Fibroblast of villous mesenchyme (primary cell): ENCODE measurements around the gene STING1. TPM values are rescaled to one million over a fixed set of nuclear protein-coding genes. Genes with fewer than 3 reads are reported as not detected.
"Not testable (repeated sequence)": the region's sequence is repeated elsewhere in the genome, so short reads cannot be mapped to it uniquely, and the experiment has no call there.

ENCODE experiments used
- DNase-seq: peaks from one replicate; pipeline ENCODE4 v3.0.0-alpha.2; 2010; ENCODE audit warnings: low read depth
- H3K4me3 ChIP-seq: 2 replicates; pipeline ENCODE4 v1.5.1; 2011; ENCODE audit warnings: low read depth, mild to moderate bottlenecking, low read length
- total RNA-seq: library from RNA; depleted of rRNA; stranded (reverse); fragments of >200 nt; gene quantifications from 2 replicates; pipeline ENCODE4 v1.2.3, GENCODE V29; 2012
- TF ChIP-seq, protein P1 (sequence below): IDR thresholded peaks from 2 replicates; pipeline ENCODE4 v1.5.1; 2012; ENCODE audit warnings: low read depth, mild to moderate bottlenecking, low read length; ENCODE audit not compliant: insufficient read depth

Gene STING1
- total RNA-seq, 1 donor = 25.9 TPM

DNA sequence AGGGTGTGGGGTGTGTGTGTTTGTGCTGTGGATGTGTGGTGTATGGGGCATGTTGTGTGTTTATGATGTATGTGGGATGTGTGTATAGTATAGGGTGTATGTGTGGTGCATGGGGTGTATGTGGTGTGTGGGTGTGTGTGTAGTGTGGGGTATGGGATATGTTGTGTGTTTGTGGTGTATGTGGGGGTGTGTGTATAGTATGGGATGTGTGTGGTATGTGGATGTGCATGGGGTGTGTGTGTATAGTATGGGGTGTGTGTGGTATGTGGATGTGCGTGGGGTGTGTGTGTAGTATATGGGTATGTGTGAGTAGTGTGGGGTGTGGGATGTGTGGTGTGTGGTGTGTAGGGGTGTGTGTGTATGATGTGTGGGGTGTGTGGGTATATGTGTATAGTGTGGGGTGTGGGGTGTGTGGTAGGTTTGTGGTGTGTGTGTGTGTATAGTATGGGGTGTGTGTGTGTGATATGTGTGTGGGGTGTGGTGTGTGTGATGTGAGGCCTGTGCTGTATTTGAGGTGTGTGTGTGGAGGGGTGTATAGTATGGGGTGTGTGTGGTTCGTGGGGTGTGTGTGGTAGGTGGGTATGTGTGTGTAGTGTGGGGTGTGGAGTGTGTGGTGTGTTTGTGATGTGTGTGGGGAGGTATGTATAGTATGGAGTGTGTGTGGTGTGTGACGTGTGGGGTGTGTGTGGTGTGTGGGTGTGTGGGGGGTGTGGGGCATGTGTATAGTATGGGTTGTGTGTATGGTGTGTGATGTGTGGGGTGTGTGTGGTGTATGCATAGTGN, 30.5 kb downstream of the STING1 start:
- TF ChIP-seq, protein P1, sequence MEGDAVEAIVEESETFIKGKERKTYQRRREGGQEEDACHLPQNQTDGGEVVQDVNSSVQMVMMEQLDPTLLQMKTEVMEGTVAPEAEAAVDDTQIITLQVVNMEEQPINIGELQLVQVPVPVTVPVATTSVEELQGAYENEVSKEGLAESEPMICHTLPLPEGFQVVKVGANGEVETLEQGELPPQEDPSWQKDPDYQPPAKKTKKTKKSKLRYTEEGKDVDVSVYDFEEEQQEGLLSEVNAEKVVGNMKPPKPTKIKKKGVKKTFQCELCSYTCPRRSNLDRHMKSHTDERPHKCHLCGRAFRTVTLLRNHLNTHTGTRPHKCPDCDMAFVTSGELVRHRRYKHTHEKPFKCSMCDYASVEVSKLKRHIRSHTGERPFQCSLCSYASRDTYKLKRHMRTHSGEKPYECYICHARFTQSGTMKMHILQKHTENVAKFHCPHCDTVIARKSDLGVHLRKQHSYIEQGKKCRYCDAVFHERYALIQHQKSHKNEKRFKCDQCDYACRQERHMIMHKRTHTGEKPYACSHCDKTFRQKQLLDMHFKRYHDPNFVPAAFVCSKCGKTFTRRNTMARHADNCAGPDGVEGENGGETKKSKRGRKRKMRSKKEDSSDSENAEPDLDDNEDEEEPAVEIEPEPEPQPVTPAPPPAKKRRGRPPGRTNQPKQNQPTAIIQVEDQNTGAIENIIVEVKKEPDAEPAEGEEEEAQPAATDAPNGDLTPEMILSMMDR = no peak
- no peak for DNase-seq
- H3K4me3 ChIP-seq = no peak overlapping the region

DNA sequence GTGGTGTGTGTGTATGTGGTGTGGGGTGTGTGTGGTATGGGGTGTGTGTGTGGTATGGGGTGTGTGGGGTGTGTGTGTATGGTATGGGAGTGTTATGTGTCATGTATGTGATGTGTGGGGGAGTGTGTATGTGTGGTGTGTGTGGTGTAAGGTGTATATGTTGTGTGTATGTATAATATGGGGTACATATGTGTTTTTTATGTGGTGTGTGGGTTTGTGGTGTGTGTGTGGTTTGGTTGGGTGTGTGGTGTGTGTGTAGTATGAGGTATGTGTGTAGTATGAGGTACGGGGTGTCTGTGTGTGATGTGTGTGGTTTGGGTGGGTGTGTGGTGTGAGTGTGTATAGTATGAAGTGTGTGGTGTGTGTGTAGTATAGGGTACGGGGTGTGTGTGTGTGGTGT, 31.4 kb downstream of the STING1 start:
- TF ChIP-seq, protein P1 = no peak
- DNase-seq = no peak
- no peak overlapping the region for H3K4me3 ChIP-seq

DNA sequence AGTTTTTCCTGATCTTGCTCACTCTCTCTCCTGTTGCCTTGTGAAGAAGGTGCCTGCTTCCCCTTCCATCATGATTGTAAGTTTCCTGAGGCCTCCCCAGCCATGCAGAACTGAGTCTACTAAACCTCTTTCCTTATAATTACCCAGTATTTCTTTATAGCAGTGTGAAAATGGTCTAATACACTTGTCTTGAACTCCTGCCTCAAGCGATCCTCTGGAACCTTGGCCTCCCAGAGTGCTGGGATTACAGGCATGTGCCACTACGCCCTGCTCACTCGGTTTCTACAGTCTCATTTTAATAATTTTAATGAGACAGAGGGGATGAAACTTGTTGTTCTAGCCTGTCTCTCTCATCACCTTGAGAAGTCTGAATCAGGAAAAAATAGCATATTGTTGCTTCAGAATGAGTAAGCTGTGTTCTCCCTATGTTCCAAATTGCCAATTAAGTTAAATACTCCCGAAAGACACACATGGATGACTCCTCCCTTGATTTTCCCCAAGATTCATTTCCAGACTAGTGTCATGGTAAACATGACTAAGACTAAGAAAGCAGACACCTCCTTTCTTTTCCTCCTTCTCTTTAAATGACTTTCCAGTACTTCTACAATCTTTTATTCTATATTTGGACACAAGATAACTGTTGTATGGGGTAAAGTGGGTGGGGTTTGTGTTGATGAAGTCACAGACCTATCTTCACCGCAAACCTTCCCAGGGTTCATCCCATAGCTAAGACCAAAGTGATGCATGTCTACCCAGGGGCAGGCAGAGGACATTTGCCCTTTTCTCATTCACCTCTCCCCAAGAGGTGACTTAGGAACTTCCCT, 35.4 kb downstream of the STING1 start:
- no peak overlapping the region for H3K4me3 ChIP-seq
- DNase-seq = no peak
- TF ChIP-seq, protein P1 = no peak

DNA sequence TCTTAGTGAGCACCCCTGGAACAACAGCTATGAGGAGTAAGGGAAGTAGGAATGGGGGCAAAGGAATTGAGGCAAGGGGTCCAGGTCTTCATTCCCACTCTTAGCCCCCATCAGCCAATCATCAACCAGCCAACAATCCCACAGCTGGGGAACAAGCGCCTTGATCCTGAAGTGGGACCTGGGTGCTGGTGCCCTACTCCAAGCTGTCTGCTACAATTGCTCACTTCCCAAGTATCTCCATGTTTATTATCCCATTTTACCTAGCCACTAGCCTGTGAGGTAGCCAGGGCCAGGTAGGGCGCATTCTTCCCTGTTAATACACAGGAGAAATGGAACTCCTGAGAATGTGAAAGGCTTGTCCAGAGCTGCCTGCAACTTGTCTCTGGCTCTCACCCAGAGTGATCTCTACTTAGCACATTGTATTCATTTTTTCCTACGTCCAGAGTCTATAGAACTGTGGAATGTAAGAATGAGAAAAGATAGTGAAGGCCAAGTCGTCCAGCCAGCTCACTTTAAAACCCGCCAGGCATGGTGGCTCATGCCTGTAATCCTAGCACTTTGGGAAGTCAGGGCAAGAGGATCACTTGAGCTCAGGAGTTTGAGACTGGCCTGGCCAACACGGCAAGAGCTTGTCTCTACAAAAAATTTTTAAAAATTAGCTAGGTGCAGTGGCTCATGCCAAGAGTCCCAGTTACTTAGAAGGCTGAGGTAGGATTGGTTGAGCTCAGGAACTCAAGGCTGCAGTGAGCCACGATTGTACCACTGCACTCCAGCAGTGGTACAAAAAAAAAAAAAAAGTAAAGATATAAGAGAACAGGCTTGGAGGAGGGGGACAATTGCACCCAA, 37.0 kb downstream of the STING1 start:
- TF ChIP-seq, protein P1 = no peak
- DNase-seq = peak; percentile 62
- H3K4me3 ChIP-seq = no peak overlapping the region

DNA sequence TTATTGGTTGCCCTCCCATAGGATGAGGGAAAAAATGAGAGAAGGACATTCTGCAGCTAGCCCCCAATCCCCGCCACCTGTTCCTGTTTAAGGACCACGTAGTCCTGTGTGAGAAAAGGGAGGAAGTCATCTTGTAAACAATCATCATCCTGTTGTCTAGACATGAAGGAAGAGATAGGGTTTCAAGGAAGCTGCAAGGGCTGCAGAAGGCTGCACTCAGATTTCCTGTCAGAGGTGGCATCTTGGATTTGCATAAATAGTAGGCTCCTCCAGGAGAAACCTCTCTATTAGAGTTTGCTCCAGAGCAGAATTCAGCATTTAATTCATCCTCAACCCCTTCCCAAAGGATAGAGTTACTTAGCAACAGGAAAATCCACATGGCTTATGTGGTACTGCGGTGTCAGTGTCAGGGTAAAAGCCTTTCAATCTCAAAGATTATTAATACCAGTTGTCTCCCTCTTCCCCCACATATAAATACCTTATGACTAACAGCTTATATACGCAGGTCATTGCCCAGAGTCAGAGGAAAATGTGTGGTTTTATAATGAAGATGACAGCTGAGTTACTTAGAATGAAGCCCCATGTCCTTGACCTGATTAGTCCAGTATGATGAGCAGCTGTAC, 38.6 kb downstream of the STING1 start:
- TF ChIP-seq, protein P1 = no peak
- no peak overlapping the region for H3K4me3 ChIP-seq
- peak; percentile 76 for DNase-seq

DNA sequence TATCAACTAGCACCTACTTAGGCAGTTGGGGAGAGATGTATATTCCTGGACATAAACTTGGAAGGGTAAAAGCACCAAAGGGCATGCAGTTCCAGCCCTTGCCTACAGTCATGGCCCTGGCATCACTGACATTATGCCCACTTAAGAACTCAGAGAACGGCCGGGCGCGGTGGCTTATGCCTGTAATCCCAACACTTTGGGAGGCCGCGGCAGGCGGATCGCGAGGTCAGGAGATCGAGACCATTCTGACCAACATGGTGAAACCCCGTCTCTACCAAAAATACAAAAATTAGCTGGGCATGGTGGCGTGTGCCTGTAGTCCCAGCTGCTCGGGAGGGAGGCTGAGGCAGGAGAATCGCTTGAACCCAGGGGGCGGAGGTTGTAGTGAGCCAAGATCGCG, 42.1 kb downstream of the STING1 start:
- not testable (repeated sequence) for DNase-seq, H3K4me3 ChIP-seq
